RKO (cell line): ENCODE measurements around the gene TTLL12.

Source experiments
- DNase-seq: peaks from one replicate; pipeline ENCODE4 v3.0.0-alpha.2; 2016; ENCODE audit warnings: low spot score

Gene TTLL12

GRCh38 chr22:43172191-43172590 is 14.7 kb downstream of the TTLL12 start:
- DNase-seq, result no peak

GRCh38 chr22:43171607-43172006 is 15.3 kb downstream of the TTLL12 start:
- DNase-seq, result no peak

GRCh38 chr22:43171019-43171491 is 15.9 kb downstream of the TTLL12 start:
- DNase-seq, result no peak

- no peak for DNase-seq
Measured at GRCh38 chr22:43170131-43170480, 16.8 kb downstream of the TTLL12 start.

- no peak for DNase-seq
Measured at GRCh38 chr22:43169310-43170130, 17.4 kb downstream of the TTLL12 start.

- DNase-seq, result no peak
Measured at GRCh38 chr22:43168471-43169309, 18.2 kb downstream of the TTLL12 start.

GRCh38 chr22:43167001-43167589 is 19.8 kb downstream of the TTLL12 start:
- no peak for DNase-seq

GRCh38 chr22:43166132-43166930 is 20.6 kb downstream of the TTLL12 start:
- DNase-seq, result no peak

GRCh38 chr22:43164636-43165035 is 22.3 kb downstream of the TTLL12 start:
- DNase-seq, result no peak

- DNase-seq, result no peak
Measured at GRCh38 chr22:43163241-43163795, 23.6 kb downstream of the TTLL12 start.

- no peak for DNase-seq
Measured at GRCh38 chr22:43162412-43163150, 24.4 kb downstream of the TTLL12 start.

GRCh38 chr22:43160497-43161126 is 26.3 kb downstream of the TTLL12 start:
- DNase-seq, result no peak

- DNase-seq, result no peak
Measured at GRCh38 chr22:43159484-43160178, 27.3 kb downstream of the TTLL12 start.

GRCh38 chr22:43158778-43159483 is 28.0 kb downstream of the TTLL12 start:
- no peak for DNase-seq

GRCh38 chr22:43157874-43158546 is 28.9 kb downstream of the TTLL12 start:
- no peak for DNase-seq

- DNase-seq, result no peak
Measured at GRCh38 chr22:43156413-43156812, 30.5 kb downstream of the TTLL12 start.

GRCh38 chr22:43155789-43156188 is 31.1 kb downstream of the TTLL12 start:
- no peak for DNase-seq

GRCh38 chr22:43154887-43155536 is 31.9 kb downstream of the TTLL12 start:
- DNase-seq, result no peak
